K562 (cell line): Measurements from ENCODE around the gene TRAP1.

Experiments used
- ATF7 ChIP-seq: fragments of 450-650 bp; IDR thresholded peaks from 2 replicates; pipeline ENCODE4 v1.7.1; 2014; ENCODE audit warnings: mild to moderate bottlenecking, moderate library complexity
- BMI1 ChIP-seq: fragments of 150-350 bp; IDR thresholded peaks from 2 replicates; pipeline ENCODE4 v1.6.1; 2014; ENCODE audit warnings: low read length
- CTCF ChIP-seq, 3 experiments: IDR thresholded peaks in 2 of 3; conservative IDR thresholded peaks in 1 of 3; 2 replicates each; pipeline ENCODE4 v1.5.1; 2011 to 2012; ENCODE audit warnings: low read length in 3 of 3, mild to moderate bottlenecking in 3 of 3, control low read depth in 2 of 3, improper control_type of control experiment in 1 of 3, inconsistent platforms in 1 of 3, low read depth in 1 of 3, mixed read lengths in 1 of 3, moderate library complexity in 1 of 3; ENCODE audit not compliant: insufficient read depth in 2 of 3
- ETV6 ChIP-seq, 3 experiments: fragments of 150-350 bp in 1 of 3; sonication (generic) in 1 of 3; formaldehyde crosslinking in 1 of 3; IDR thresholded peaks; 2 replicates each; pipeline versions ENCODE4 v1.6.1 to v1.8.0; 2014 to 2022; ENCODE audit warnings: borderline replicate concordance in 2 of 3, low read depth in 2 of 3, antibody characterized with exemption in 1 of 3, low read length in 1 of 3, mild to moderate bottlenecking in 1 of 3, missing genetic modification reagents in 1 of 3
- EZH2 ChIP-seq: IDR thresholded peaks from 2 replicates; pipeline ENCODE4 v1.6.1; 2012; ENCODE audit warnings: low read depth, mild to moderate bottlenecking, inconsistent platforms, low read length, borderline replicate concordance
- HMGXB4 ChIP-seq: sonication (generic); formaldehyde crosslinking; IDR thresholded peaks from 2 replicates; pipeline ENCODE4 v1.8.1; 2023; ENCODE audit warnings: mild to moderate bottlenecking, missing genetic modification reagents
- NKRF ChIP-seq: fragments of 450-650 bp; IDR thresholded peaks from 2 replicates; pipeline ENCODE4 v1.6.1; 2016; ENCODE audit warnings: borderline replicate concordance
- POLR2A ChIP-seq: fragments of 450-650 bp; conservative IDR thresholded peaks from 2 replicates; pipeline ENCODE4 v1.6.1; 2016
- RAD21 ChIP-seq, 2 experiments: fragments of 250-450 bp in 1 of 2; fragments of 450-650 bp in 1 of 2; sonication (Bioruptor Pico) in 1 of 2; formaldehyde crosslinking in 1 of 2; IDR thresholded peaks in 1 of 2; conservative IDR thresholded peaks in 1 of 2; 2 replicates each; pipeline versions ENCODE4 v1.4.0 to v1.8.0; 2020 to 2022; ENCODE audit warnings: mild to moderate bottlenecking in 2 of 2, moderate library complexity in 1 of 2
- RBBP5 ChIP-seq: fragments of 200-600 bp; sonication (generic); IDR thresholded peaks from 2 replicates; pipeline ENCODE4 v1.6.1; 2012; ENCODE audit warnings: borderline replicate concordance, mild to moderate bottlenecking, low read length, control low read depth, inconsistent platforms; ENCODE audit not compliant: insufficient read depth, poor library complexity, severe bottlenecking
- REST ChIP-seq, 2 experiments: fragments of 450-650 bp; formaldehyde crosslinking in 1 of 2; IDR thresholded peaks; 2 replicates each; pipeline versions ENCODE4 v1.4.0 to v1.6.1; 2014 to 2020; ENCODE audit warnings: mild to moderate bottlenecking in 2 of 2, borderline replicate concordance in 1 of 2, low read depth in 1 of 2
- SMAD3 ChIP-seq: fragments of 450-650 bp; formaldehyde crosslinking; conservative IDR thresholded peaks from 2 replicates; pipeline ENCODE4 v1.4.0; 2020; ENCODE audit warnings: mild to moderate bottlenecking

GRCh38 chr16:3738541-3738940 is 21.2 kb upstream of the TRAP1 start:
- no peak for TF ChIP-seq EZH2
- TF ChIP-seq CTCF (IDR thresholded peaks at IDR 0.05 in 2 of 3, conservative IDR thresholded peaks at IDR 0.05 in 1 of 3; ENCODE audit: insufficient read depth in 2 of 3, low read depth in 1 of 3, low read length in 3 of 3), result no peak
- TF ChIP-seq POLR2A, result no peak
- TF ChIP-seq REST (IDR thresholded peaks at IDR 0.05; ENCODE audit: borderline replicate concordance), result no peak
- no peak for TF ChIP-seq REST (CRISPR knock-in tag; IDR thresholded peaks at IDR 0.05; ENCODE audit: low read depth)
- TF ChIP-seq BMI1, result no peak
- TF ChIP-seq RBBP5, result no peak
- TF ChIP-seq RAD21 (CRISPR knock-in tag; conservative IDR thresholded peaks at IDR 0.05 in 1 of 2, IDR thresholded peaks at IDR 0.05 in 1 of 2), result no peak
- TF ChIP-seq SMAD3 (CRISPR knock-in tag), result no peak
- TF ChIP-seq ATF7, result no peak
- no peak for TF ChIP-seq HMGXB4 (CRISPR knock-in tag)
- TF ChIP-seq NKRF, result no peak
- no peak for TF ChIP-seq ETV6 (IDR thresholded peaks at IDR 0.05; ENCODE audit: borderline replicate concordance in 1 of 2, low read depth in 2 of 2, low read length in 1 of 2)
- TF ChIP-seq ETV6 (CRISPR knock-in tag; IDR thresholded peaks at IDR 0.05; ENCODE audit: borderline replicate concordance), result no peak
